ENCODE results near the gene RPTOR. TPM values are rescaled to one million over a fixed set of nuclear protein-coding genes. Genes with fewer than 3 reads are reported as not detected.
A peak's percentile ranks its signal among the peaks of the same experiment; 100 is the strongest.

The RPTOR gene
- polyA plus RNA-seq, 12 donors, result 16.0 to 34.1 (median 21.6) TPM; not detected in 1

DNA sequence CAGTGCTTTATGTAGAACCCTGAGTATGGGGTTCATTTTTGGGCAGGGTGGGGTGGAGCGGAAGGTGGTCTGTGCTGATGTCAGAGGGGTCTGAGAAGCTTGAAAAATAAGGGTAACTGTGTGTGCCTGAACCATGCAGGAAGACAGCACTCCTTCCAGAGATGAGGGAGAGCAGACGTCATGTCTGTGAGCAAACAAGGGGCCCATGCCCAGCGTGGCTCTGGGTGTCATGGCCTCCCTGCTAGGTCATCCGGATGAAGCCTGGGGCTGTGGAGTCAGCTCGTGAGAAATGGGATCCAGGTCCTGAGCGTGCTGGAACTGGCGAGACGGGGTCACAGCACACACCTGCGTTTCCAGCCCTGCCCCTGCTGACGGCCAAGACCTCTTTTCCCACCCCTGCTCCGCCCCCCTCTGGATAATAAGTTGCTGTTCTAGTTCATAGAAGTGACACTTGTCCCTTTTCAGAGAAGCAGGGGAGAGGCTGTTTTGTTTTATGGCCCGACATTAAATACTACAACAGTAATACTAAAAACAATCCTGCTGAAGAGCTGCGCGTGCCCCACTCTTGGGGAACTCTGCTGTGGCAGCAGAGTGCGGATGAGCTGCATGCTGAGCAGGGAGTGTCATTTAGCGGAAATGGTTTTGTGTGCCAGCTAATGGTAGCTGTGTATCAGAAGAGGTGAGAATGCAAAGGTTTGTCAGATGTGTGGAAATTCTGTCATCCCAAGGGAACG, 92.6 kb downstream of the RPTOR start:
- no peak for DNase-seq

DNA sequence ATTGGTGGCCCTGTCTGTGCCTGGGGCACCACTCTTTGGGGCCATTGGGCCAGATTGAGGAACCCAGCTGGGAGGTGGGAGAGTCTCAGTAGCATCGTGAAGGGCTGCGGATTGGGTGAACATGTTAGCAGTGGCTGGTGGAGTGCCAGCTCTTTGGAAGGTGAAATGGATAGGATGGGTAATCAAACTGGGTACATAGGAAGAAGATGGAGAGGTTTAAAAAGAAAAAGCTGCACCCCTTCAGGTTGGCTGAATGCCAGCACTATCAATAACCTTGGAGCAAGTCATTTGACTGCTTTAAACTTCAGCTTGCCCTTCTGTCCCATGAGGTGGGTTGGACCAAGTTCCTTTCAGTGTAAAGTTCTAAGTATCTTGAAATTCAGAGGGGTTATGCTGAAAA, 95.0 kb downstream of the RPTOR start:
- no peak for DNase-seq

DNA sequence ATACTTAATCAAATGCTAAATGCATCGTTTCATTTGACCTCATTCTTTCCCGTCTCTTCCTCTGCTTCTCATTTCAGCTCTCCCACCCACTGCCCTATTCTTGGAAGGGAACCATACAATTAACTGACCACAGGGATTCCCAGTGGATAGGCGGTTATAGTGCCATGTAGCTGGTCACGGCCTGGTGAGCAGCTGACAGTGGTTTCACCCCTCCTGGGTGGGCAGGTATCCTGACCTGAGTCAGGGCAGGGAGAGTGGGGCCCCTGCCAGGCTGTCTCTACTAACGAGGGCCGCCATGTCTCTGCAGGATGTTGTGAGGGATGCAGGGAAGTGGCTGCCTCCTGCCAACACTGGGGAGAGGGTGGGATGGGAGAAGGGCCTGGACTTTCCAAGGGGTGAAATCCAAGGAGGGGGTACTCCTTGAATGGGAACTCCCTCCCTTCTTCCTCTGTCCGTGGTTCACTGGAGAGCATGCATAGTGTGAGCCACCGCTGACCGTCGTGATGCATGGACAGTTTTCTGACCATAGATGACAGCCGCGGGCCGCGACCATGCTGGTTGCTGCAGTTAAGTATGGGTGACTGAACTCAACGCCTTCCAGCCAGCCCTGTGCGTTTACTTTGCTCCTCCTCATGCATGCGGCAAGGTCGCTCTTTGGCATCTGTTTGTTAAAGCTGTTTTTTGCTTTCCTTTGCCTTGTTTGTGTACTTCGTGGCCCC, 95.9 kb downstream of the RPTOR start:
- no peak for DNase-seq

GRCh38 chr17:80643326-80644099, 98.9 kb downstream of the RPTOR start:
- no peak for DNase-seq

DNA sequence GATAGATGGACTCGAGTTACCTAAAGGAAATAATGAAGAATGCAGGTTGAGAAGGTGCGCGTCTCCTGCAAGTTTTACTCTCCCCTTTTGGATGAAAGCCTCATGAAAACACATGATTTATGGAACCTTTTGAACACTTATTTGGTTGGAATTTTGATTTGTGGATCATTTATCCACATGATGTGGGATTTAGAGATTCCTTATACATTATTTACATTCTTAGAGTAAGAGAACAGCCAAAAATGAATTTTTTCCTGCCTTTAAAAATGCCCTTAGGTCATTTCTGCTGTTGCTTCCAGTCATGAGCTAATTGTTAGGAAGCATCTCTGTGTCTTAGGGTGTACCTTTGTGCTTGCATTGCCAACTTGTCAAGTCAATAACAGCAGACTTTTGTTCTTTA, 99.9 kb downstream of the RPTOR start:
- no peak for DNase-seq

- DNase-seq, result no peak
Measured at GRCh38 chr17:80645706-80646325, 101.2 kb downstream of the RPTOR start.

GRCh38 chr17:80646328-80646727, 101.7 kb downstream of the RPTOR start:
- no peak for DNase-seq

- no peak for DNase-seq
Measured at GRCh38 chr17:80647746-80648145, 103.1 kb downstream of the RPTOR start.

- no peak for DNase-seq
Measured at GRCh38 chr17:80649200-80649644, 104.6 kb downstream of the RPTOR start.

DNA sequence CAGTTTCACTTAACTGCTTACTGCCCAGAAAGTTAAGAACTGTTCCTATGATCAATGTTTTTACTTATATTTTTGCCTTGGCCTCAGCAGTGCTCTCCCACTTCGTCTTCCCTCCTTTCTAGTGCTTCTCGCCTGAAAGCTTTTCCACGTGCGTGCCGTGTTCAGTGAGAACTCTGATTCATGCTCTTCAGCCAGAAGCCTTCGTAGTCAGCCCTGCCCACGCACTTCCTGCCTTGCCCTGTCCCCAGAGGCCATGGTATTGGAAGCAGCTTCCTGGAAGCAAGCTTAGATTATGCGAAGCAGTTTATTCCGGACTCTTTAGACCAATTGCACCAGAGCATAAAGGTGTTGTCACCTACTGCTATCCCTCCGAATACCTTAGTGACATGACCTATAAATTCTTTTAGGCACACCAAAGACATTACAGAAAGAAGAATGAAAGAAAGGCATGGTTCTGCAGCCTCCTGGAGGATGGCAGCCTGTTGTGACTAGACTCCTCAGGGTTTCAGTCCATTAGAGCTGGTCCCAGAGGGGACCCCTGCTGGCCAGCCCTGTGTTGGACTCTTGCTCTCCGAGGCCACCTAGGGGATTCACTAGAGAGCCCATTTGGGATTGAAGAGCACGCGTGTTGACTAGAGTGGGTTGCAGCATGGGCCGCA, 105.2 kb downstream of the RPTOR start:
- DNase-seq, result peak; percentile 56

DNA sequence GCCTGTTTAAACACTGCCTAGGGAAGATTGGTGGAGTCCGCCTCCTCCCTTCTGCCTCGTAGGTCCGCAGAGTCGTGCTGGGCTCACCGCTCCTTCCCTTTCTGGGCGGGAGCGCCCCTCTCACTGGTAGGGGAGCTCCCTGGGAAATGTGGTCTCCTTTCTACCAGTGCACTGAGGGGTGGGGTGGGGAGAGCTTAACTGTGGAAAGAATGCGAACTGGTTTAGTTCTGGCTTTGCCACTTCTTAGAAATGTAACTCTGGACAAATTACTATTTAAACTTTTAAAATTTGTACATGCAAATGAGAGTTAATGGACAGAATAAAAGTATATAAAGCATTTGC, 105.7 kb downstream of the RPTOR start:
- no peak for DNase-seq

- DNase-seq, result no peak
Measured at GRCh38 chr17:80650751-80651518, 106.3 kb downstream of the RPTOR start.

DNA sequence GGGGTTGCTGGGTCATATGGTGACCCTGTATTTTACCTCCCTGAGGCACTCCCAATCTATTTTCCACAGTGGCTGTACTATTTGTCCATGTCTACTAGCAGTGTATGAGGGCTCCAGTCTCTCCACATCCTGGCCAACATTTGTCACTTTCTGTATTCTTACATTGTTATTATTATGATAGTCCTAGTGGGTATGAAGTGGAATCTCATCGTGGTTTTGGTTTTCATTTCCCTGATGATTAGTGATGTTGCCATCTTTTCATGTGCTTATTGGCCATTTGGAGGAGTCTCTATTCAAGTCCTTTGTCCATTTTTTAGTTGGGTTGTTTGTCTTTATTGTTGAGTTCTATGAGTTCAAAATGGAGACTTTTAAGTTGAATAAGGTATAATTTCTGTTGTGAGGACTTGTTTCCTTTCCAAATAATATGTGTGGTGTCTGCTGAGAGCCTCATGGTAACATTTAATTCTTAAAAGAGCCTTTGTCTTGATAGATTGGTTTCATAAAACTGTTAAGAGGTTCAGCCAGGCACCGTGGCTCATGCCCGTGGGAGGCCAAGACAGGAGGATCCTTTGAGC, 108.2 kb downstream of the RPTOR start:
- no peak for DNase-seq

GRCh38 chr17:80653856-80654255, 109.2 kb downstream of the RPTOR start:
- DNase-seq, result no peak

- DNase-seq, result no peak
Measured at GRCh38 chr17:80655608-80656007, 111.0 kb downstream of the RPTOR start.

DNA sequence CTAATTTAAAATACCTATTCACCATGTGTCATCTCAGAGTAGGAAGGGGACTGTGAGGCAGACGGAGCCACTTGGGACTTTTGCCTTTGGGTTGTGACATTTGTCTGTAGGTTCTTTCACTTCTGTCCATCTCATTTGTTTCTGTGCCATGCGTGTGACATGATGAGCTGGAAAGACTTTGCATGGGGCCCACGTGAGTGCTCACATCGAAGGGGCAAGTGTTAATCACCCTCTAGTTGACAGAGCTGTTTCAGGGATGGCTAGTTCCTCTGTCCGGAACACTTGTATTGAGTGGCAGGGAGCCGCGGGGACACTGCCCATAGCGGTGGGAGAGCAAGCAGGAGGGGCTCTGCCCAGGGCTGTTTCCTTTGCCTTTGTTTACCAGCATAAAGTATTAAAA, 112.0 kb downstream of the RPTOR start:
- no peak for DNase-seq

DNA sequence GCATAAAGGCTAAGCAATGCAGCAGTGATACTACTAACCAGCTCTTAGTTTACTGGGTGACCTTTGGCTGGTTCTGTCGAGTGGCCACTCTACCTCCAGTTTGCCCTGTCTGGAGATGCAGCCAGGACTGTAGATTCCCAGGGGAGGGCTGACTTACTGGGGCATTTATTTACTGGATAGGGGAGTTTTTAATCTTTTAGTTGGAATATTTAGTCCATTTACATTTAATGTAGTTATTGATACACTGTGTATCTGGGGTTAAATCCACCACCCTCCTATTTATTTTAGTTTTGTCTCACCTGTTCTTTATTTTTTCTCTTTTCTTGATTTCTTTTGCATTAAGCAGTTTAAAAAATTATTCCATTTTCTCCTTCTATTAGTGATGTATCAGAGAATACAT, 112.9 kb downstream of the RPTOR start:
- DNase-seq, result no peak

- DNase-seq, result no peak
Measured at GRCh38 chr17:80658821-80659220, 114.2 kb downstream of the RPTOR start.

DNA sequence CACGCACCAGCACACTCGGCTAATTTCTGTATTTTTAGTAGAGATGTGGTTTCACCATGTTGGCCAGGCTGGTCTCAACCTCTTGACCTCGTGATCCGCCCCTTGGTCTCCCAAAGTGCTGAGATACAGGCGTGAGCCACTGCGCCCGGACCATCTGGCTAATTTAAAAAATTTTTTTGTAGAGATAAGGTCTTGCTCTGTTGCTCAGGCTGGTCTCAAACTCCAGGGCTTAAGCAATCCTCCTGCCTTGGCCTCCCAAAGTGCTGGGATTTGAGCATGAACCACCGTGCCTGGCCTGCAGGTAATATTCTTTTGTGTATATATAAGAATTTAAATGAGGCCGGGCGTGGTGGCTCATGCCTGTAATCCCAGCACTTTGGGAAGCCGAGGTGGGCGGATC, 115.0 kb downstream of the RPTOR start:
- DNase-seq, result no peak

GRCh38 chr17:80660527-80661198, 116.0 kb downstream of the RPTOR start:
- DNase-seq, result no peak

Data from muscle of arm (tissue), 12 donors.